Subcutaneous adipose tissue (tissue), 4 donors: ENCODE measurements around the gene FBXL15. TPM values are rescaled to one million over a fixed set of nuclear protein-coding genes. Genes with fewer than 3 reads are reported as not detected.

Source experiments
- CTCF ChIP-seq: fragments of 450-650 bp; IDR thresholded peaks from one replicate; pipeline ENCODE4 v1.5.1; 2016; ENCODE audit warnings: low read depth, mild to moderate bottlenecking, control low read depth, antibody characterized with exemption, moderate library complexity
- total RNA-seq, 4 donors: library from RNA; depleted of rRNA; stranded (reverse); fragments of >200 nt; gene quantifications; one replicate each; pipeline ENCODE4 v1.1.0, GENCODE V29; 2016

Gene FBXL15
- total RNA-seq, 4 donors from 2014 or later, result 8.0 to 31.3 (median 15.5) TPM

GRCh38 chr10:102434394-102435132 lies 13.9 kb downstream of the FBXL15 start:
- no peak for TF ChIP-seq CTCF

GRCh38 chr10:102435133-102435497 lies 14.5 kb downstream of the FBXL15 start:
- no peak for TF ChIP-seq CTCF

GRCh38 chr10:102435529-102436233 lies 15.0 kb downstream of the FBXL15 start:
- TF ChIP-seq CTCF, result no peak

GRCh38 chr10:102436312-102436711 lies 15.7 kb downstream of the FBXL15 start:
- no peak for TF ChIP-seq CTCF

GRCh38 chr10:102437515-102437914 lies 16.9 kb downstream of the FBXL15 start:
- TF ChIP-seq CTCF, result no peak

GRCh38 chr10:102438374-102438773 lies 17.7 kb downstream of the FBXL15 start:
- TF ChIP-seq CTCF, result no peak

GRCh38 chr10:102444851-102445250 lies 24.2 kb downstream of the FBXL15 start:
- TF ChIP-seq CTCF, result no peak
